ENCODE measurements around the gene FAM184B. TPM values are rescaled to one million over a fixed set of nuclear protein-coding genes. Genes with fewer than 3 reads are reported as not detected.
A peak's percentile ranks its signal among the peaks of the same experiment; 100 is the strongest.

Gene FAM184B
- total and polyA plus RNA-seq, 8 donors = 0.06 to 0.27 (median 0.18) TPM

DNA sequence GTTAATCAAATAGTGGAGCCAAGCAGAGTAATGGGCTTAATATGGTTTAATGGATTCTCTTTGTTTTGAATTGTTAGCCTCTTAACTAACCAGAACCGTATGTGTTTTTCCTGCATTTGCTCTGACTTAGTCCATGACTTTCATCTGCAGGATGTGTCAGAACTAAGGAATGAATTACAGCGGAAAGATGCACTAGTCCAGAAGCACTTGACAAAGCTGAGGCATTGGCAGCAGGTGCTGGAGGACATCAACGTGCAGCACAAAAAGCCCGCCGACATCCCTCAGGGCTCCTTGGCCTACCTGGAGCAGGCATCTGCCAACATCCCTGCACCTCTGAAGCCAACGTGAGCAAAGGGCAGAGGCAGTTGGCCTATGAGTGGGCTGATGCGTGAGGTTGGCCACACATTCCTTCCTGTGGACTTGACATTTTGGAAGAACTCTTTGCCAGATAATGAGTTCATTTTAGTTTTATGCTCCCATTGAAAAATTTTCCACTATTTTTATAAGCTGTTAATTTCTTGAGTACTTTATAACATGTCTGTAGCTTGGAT, 157.9 kb downstream of the FAM184B start:
- ATAC-seq = no peak
- Histone ChIP-seq H3K27ac (no peak overlapping the region), H3K36me3 (peaks cover 0 to 99% of the 10 kb centered on the region in 2 donors), H3K27me3 (no peaks in the 10 kb centered on the region), H3K4me3 (no peak overlapping the region), H3K9me3 (no peaks in the 10 kb centered on the region), H3K4me1 (peaks cover 0 to 10% of the 10 kb centered on the region in 2 donors)
- no peak for TF ChIP-seq CTCF (IDR thresholded peaks at IDR 0.05)
- no peak for DNase-seq
- intact Hi-C loops (cut with DNase I) = no loop called here

- Histone ChIP-seq H3K27me3 (no peaks in the 10 kb centered on the region), H3K9me3 (no peaks in the 10 kb centered on the region), H3K4me1 (peaks cover 12 to 45% of the 10 kb centered on the region in 2 donors), H3K36me3 (peaks cover 0 to 80% of the 10 kb centered on the region in 2 donors), H3K27ac (no peak overlapping the region), H3K4me3 (no peak overlapping the region)
- intact Hi-C loops (cut with DNase I) = no loop called here
- no peak for TF ChIP-seq CTCF (IDR thresholded peaks at IDR 0.05)
- DNase-seq (no peak), ATAC-seq (no peak)
These were observed 161.9 kb downstream of the FAM184B start for GRCh38 chr4:17619416-17620105.

DNA sequence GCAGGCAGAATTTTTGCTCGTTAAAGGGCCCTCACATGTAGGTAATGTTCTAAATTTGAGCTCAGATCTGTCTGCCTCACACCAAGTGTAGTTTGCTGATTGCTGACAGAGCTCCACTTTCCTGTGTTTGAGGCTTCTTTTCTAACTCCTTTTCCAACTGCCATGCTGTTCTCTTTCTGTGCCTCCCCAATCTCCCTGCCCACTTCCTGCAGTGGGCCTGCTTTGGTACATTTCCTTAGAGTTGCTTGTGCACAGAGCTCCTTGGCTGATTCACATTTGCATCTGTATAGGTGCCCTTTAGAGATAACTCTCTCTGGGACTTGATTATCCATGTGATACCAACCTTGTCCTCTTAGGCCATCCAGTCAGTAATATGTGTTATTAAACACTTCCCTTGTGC, 162.5 kb downstream of the FAM184B start:
- Histone ChIP-seq H3K27ac (no peak overlapping the region), H3K4me1 (peaks cover 12 to 45% of the 10 kb centered on the region in 2 donors), H3K36me3 (peaks cover 0 to 74% of the 10 kb centered on the region in 2 donors), H3K27me3 (no peaks in the 10 kb centered on the region), H3K9me3 (no peaks in the 10 kb centered on the region), H3K4me3 (no peak overlapping the region)
- intact Hi-C loops (cut with DNase I) = no loop called here
- ATAC-seq (no peak), DNase-seq (no peak)
- no peak for TF ChIP-seq CTCF (IDR thresholded peaks at IDR 0.05)

- Histone ChIP-seq H3K9me3 (no peaks in the 10 kb centered on the region), H3K27me3 (no peaks in the 10 kb centered on the region), H3K36me3 (peaks cover 0 to 48% of the 10 kb centered on the region in 2 donors), H3K27ac (no peak overlapping the region), H3K4me1 (peaks cover 12 to 53% of the 10 kb centered on the region in 2 donors), H3K4me3 (peak overlapping the region in 1 of 2 donors; percentile 82)
- no peak for TF ChIP-seq CTCF (IDR thresholded peaks at IDR 0.05)
- no peak for ATAC-seq
- no peak for DNase-seq
- intact Hi-C loops (cut with DNase I) = no loop called here
These were observed 165.1 kb downstream of the FAM184B start for GRCh38 chr4:17616283-17616682.

DNA sequence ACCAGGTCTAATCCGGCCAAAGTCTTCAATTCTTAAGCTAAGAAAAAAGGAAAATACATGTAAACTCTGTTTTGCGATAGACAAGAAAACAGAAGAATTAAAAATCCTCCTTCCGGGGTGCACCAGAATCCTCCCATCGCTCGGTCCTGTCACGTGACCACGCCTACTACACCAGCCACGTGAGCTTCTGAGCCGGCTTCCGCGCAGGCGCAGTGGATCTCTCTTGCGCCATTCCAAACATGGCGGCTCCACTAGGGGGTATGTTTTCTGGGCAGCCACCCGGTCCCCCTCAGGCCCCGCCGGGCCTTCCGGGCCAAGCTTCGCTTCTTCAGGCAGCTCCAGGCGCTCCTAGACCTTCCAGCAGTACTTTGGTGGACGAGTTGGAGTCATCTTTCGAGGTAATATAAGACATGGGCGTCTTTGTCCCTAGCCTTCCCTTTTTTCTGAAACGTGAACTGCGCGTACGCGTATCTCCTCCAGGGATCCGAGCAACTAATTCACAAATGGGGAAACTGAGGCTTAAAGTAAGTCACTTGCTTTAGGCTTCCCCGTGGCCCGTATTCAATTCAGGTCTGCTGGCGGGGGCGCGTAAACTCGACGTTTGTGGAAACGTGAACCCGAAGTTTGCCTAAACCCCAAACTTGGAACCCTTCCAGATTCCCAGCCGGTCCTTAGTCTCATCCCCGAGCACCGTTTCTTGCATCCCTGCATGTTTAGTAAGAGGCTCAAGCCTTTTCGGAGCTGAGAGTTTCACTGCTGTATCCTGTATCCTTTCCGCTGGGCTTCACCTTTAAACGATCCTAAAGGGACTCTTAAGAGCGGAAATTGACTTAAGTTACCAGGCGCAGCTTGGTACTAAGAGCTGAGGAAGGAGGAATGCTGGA, 166.8 kb downstream of the FAM184B start, which contains the start of gene MED28:
MED28 (plus strand) TSS at position 226 of the 884 bp plus-strand sequence; CDS start at position 240, 14 bp downstream.
- peak within 1 kb of the TSS; percentile 81 to 87 for H3K27ac ChIP-seq
- intact Hi-C loops (cut with DNase I) = no loop called here
- peaks cover 0 to 31% of the 10 kb centered on the region in 2 donors for H3K36me3 ChIP-seq
- ATAC-seq = peak; percentile 97
- peaks cover 12 to 52% of the 10 kb centered on the region in 2 donors for H3K4me1 ChIP-seq
- H3K4me3 ChIP-seq = peak within 1 kb of the TSS; percentile 81 to 82
- peak; percentile 94 to 98 (median 97) for DNase-seq
- H3K27me3 ChIP-seq = no peaks in the 10 kb centered on the region
- peak in 1 of 2 donors; percentile 12 for TF ChIP-seq CTCF (IDR thresholded peaks at IDR 0.05)
- no peaks in the 10 kb centered on the region for H3K9me3 ChIP-seq

Measured in left lung (tissue), 10 donors.